Activated naive CD4-positive, alpha-beta T cell treated with Interleukin-2 at 50 U/mL for 16 hours (primary cell): ENCODE data around the gene RHBDL3.
"Not testable (repeated sequence)": the region's sequence is repeated elsewhere in the genome, so short reads cannot be mapped to it uniquely, and the experiment has no call there.

Source experiments
- DNase-seq: peaks from one replicate; pipeline ENCODE4 v3.0.0-alpha.2; 2020

RHBDL3 gene, protein sequence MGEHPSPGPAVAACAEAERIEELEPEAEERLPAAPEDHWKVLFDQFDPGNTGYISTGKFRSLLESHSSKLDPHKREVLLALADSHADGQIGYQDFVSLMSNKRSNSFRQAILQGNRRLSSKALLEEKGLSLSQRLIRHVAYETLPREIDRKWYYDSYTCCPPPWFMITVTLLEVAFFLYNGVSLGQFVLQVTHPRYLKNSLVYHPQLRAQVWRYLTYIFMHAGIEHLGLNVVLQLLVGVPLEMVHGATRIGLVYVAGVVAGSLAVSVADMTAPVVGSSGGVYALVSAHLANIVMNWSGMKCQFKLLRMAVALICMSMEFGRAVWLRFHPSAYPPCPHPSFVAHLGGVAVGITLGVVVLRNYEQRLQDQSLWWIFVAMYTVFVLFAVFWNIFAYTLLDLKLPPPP

DNA sequence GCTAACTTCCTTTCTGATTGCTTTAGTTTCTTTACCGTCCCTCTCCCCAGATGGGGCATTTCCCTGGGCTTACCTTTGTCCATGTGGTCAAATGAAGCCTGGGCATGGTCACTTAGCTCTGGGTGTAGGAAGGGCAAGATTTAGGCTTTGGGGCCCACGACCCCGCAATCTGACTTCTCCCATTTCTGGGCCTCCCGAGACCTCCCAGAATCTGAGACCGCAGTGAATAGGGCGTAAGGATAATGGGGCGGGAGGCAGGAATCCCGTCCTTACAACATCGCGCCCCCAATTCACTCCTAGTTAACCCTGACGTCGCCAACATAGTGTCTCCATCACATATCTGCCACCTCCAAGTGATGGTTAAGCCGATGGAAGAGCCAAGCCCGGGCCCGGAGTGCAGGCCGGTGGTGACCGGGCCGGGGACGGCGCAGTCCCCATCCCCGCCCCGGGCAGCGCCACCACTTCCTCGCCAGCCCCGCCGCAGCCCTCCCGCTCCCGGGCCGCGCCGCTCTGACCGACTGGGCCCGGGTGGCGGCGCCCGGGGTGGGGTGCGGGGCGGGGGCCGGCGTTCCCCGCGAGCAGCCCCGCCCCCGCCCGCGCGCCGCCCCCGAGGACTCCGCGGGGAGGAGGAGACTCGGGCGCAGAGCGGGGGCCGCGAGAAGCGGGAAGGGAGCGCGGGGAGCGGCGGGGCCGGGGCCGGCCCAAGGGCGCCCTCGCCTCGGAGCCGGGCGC lies at the start of gene RHBDL3:
Gene RHBDL3, plus strand, starts transcription at position 641 of the 732 bp plus-strand sequence. CDS start 358 bp downstream, outside the sequence.
- peak; percentile 19 for DNase-seq

DNA sequence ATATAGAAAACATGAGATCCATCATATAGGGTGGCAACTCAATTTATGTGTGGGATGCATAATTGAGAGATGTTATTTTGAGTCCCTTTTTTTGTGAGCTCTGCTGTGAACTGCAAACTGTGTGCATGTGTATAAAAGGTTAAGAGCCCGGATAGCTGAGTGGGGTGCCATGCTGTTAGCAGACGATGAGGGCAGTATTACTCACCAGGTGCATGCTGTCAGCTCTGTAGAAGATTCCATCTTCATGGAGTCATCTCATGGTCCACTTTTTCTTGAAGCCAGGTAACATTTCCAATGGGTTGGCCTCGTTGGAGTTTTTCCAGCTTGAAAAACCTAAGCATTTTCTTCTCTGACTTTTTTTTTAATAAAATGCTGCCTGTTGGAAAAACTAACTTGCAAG lies 43.0 kb upstream of the RHBDL3 start:
- DNase-seq = no peak

DNA sequence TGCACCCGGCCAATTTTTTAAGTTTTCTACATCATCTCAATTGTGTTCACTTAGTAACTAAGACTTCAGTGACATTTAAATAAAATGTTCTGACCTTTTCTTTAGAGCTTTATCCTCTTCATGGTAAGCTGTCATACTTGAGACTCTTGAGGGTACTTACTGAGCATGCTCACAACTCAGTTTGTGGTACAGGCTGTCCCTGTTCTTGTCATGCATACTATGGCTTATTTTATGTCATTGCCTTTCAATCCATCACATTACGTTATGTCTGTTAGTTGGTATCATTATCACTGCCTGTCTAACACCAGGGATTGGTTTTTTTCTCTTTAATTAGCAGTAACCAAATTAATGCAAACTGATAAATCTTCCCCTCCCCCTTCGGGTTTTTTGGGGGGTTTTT lies 41.9 kb upstream of the RHBDL3 start:
- no peak for DNase-seq

DNA sequence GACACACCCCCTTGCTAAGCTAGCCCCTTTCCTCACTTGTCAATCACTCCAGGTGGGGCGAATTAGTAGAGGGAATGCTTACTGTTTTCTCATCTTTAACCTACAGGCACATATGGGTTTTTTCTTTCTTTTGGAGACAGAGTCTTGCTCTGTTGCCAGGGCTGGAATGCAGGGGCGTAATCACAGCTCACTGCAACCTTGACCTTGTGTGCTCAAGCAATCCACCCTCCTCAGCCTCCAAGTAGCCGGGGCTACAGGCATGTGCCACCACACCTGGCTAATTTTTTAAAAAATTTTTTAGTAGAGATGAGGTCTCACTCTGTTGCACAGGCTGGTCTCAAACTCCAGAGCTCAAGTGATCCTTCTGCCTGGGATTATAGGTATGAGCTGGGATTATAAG lies 38.7 kb upstream of the RHBDL3 start:
- no peak for DNase-seq

DNA sequence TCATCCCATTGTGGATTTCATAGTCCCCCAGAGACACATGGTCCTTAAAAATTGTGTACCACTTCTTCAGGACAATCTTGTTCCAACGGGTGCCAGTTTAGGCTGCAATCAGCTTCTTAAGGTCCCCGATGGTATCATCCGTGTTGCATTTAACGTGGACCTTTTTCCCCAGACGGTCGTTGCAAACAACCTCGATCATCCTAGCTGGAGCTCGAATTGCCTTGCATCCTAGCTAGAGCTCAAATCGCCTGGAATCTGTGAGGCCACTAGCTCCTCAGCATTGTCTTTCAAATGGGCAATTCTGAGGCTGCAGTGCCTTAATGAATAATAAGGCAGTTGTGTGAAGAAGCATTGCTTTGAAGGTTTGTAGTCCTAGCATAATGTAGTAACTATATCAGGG lies 37.7 kb upstream of the RHBDL3 start:
- no peak for DNase-seq

DNA sequence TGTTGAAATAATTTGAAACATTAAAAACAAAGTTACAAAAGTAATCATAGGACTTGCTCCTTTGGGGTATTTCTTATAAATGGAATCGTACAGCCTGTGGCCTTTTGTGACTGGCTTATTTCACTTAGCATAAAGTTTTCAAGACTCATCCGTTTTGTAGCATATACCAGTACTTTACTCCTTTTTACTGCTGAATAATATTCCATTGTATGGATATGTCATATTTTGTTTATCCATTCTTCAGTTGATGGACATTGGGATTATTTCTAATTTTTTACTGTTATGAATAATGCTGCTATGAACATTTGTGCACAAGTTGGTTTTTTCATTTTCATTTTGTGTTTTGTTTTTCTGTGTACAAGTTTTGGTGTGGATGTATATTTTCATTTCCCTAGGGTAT lies 30.0 kb upstream of the RHBDL3 start:
- DNase-seq = no peak

DNA sequence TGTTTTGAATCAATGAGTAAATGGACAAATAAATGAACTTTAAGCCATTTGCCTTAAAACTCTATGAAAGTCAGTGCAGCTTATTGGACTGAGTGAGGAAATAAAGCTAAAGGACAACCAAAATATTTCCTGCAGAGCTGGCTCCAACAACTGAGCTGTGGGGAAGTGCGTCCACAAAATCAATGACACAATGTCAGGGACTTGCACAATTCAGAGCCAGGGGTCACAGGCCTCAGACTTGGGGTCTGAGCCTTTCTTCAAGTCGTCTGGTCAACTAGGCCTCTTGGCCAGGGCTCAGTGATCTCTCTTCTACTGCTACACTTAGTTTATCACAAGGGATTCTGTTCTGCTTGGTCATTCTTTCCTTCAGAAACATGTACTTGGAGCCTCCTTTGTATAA lies 26.2 kb upstream of the RHBDL3 start:
- no peak for DNase-seq

DNA sequence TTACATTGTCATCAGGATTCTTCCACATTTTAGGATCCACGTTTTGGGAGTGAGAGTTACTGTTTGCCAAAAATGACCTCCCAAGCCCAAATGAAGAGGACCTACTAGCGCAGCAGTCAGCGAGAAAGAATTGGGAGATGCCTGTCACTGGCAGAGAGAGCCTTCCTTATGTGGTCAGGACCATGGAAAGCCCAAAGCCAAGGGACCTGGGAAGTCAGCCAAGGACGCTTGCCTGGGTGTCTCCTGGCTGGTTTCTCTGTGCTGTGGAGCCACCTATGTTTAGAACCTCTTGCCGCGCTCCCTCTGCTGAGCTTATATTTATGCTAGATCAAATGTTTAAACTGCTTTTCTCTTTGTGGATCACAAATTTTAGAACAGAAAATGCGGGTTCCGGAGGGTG lies 24.9 kb upstream of the RHBDL3 start:
- no peak for DNase-seq

DNA sequence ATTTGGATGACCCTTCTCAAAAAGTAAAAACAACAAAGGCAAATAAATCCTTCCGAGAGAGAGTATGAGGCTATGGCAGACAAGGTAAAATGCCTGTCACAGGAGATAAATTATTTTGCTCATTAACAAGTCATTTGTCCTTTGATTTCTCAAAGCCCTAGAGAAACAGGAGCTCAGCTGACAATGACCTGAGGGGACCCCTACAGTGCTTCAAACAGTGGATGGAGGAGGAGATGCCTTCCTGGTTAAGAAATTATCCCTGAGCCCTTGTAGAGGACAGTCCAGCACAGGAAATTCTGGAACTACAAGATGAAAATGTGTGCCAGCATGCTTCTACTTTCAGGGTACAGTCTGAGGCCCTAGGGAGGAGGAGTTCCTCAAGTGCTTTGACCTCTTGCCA lies 24.0 kb upstream of the RHBDL3 start:
- no peak for DNase-seq

DNA sequence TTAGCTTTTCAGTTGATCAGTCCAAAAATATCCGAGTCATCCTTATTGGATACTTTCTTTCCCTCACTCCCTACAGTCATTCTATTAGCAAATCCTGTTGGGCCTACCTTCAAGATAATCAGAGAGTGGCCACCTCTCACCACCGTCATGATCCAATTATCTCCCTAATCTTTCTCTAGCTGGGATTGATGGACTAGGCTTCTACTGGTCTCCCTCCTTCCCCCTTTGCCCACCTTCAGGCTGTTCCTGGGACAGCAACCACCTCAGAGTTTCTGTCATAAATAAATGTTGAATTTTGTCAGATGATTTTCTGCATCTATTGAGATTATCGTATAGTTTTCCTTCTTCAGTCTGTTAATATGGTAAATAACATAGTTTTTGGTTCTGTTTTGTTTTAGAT lies 16.2 kb upstream of the RHBDL3 start:
- DNase-seq = no peak

DNA sequence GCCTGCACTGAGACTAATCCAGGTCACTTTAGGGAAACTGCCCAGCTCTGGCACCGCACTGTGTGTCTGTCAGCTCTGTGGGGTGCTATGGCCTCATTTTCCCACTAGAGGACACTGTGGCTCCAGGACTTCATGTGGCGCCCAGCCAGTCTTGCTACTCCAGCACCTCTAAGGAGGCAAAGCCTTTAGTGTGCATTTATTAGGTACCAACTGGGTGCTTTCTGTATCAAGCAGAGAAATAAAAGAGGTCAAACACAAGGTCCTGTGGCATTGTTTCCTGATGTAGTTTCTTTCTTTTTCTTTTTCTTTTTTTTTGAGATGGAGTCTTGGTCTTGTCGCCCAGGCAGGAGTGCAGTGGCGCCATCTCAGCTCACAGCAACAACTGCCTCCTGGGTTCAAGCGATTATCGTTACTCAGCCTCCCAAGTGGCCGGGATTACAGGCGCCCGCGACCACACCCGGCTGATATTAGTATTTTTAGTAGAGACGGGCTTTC lies 12.5 kb upstream of the RHBDL3 start:
- DNase-seq = peak; percentile 72

DNA sequence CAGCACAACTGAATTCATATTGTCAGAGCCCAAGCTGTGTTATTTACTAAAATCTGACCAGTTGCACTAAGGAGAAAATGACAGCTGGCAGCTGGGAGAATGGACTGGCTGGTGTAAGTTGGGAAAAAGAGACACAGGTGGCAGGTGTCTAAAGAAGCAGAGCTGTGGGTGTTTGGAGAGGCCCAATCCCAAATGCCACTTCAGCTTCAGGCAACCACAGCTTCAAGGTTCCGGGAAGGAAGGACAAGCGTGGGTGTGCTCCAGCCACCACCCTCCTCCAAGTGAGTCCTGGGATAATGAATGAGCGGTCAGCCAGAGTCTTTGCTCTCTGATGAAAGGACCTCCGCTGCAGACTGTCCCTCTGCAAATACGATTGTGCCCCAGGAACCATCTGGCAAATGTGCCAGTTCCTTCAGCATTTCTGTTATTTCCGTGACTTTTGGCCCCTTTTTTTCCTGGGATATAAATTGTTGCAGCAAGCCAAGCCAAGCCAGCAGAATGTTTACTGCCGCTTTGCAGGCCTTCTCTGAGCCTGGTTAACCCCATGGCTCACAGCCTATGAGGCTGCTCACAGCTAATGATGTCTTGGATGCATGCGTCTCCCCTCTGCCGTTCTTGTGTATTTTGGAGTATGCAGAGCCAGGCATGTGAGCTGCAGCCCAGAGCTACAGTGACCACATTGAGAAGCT lies 9.5 kb upstream of the RHBDL3 start:
- no peak for DNase-seq

DNA sequence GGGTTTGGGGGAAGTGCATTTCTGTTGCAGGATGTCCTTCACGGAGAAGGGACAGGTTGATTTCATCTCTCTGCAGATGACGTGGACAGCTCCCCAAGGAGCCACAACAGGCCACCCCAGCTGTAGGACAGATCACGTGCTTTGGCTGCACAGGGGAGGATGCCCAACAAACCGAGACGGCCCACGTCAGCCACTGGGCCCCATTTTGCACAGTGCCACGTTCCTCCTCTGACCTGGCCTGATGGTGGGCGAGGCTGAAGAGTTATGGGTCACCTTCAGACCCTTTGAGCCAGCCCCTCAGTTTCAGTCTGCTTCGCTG lies 9.0 kb upstream of the RHBDL3 start:
- DNase-seq = no peak

DNA sequence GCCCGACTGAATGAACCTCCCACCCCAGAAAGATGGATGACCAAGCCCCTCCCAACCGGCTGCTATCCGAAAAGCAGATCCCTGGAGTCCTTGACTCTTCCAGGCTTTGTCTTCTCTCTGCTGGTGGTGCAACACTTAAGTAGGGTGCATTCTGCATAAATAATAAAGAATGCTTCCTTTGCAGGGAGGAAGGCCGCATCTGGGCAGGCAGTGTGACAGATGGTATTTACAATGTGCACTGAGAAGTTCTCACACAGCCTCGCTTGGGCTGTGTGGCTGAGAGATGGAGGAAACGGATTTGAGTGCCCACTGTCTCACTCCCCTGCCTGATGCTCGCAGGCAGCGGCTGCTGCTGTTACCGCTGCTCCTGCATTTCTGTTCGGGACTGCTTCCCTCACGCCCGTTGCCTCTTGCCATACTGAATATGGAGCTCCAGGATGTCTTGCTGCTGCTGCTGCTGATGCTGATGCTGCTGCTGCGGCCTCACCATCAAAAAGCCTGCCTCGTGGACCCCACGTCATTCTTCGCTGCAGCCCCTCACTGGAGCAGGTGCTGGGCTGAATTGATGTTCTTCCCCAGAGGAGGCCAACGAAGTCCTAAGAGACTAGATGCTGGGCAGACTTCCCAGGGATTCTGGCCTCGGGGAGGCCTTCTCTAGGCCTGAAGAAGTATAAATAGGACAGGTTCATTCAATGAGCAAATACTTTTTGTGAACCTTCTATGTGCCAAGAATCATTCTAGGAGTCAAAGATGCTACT lies 7.1 kb upstream of the RHBDL3 start:
- DNase-seq = no peak

DNA sequence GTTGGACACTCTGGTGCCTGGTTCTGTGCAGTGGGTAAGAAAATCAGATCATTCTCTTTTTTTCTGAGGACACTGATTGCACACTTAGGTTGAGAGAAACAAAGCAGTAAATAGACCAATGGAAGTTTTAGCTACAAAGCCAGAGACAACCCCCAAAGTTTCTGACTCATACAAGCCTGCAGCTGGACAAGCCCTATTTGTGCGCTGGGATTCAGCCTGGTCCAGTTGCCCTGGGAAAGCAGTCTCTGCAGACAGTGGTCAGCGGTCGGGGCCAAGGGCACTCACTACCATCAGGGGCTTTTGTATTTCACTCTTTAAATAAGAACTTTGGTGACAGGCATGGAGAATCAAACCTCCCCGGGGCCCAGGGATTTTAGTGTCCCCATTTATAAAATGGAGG lies 6.0 kb upstream of the RHBDL3 start:
- no peak for DNase-seq

DNA sequence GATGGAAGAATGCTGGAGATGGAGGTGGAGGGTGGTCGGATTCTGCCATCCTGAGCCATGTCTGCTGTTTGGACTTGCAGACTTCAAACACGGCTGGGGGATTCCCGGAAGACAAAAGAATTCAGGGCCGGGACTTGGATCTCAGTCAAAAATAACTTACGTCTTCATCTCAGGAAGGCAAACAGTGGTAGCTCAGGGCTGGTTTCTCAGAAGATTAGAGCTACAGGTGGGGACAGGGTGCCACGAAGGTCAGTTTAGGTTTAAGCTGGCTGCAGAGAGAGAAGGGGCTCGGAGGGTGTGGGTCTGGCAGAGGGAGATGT lies 4.3 kb upstream of the RHBDL3 start:
- DNase-seq = no peak

DNA sequence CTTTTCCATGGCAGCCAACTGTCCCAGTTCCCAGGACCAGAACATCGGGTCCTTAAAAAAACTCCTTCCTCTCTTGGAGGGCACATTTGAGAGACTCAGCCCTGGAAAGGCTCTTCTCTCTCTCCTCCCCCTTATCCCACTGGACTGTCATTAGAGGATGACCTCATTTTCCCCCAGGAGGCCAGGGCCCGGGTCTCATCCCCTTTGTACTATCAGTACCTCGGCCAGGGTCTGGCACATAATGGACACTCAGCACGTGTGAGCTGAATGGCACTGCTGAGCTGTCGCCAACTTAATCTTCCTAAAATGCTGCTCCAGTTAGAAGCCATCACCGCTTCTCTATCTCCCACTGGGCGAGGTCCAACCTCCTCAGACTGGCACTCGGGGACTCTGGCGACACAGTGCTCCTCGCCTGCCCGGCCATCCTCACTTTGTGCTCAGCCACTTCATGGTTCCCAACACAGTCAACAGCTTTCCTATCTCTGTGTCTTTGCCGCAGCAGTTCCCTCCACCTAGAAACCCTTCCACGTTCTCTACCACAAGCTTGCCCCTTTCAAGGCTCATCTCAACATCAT lies 3.6 kb upstream of the RHBDL3 start:
- DNase-seq = no peak

DNA sequence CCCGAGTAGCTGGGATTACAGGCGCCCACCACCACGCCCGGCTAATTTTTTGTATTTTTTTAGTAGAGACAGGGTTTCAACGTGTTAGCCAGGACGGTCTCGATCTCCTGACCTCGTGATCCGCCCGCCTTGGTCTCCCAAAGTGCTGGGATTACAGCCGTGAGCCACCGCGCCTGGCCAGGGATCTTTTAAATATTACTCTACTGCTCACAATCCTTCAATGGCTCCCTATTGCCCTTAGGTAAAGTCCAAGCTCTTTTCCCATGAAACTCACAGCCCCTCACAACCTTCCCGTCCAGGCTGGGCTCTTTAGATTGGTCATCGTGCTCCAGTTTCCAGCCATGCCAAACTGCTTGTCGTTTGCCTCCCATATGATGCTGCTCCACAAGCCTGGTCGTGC lies 2.1 kb upstream of the RHBDL3 start:
- not testable (repeated sequence) for DNase-seq

DNA sequence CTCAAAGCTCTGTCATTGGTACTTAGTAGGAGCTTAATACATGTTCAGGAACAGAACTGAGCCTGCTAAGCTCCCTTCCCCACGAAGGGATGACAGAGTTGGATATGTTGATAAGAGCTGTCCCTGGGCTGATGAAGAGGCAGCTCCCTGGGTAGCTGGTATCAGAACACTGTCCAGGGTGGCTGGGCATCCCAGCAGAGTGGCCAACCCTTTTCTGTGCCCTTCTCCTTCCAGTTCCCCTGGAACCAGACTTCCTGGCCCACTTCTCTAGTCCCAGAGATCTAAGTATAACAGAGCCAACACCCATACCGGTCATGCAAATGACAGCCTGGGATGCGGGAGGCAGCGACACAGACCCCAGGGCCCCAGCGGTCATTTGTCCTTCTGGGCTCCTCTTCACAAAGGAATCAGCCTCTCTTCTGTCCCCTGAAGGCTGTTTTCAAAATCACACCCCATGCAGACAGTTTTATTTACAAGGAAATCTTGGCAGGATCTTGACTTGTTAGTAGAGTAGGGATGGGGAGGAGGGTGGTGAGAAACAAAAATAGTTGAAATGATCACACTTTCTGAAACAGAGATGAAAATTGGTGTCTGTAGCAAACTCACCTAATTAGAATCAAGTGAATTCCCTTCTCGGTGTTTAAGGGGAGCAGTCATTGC lies 1.4 kb upstream of the RHBDL3 start:
- DNase-seq = no peak

DNA sequence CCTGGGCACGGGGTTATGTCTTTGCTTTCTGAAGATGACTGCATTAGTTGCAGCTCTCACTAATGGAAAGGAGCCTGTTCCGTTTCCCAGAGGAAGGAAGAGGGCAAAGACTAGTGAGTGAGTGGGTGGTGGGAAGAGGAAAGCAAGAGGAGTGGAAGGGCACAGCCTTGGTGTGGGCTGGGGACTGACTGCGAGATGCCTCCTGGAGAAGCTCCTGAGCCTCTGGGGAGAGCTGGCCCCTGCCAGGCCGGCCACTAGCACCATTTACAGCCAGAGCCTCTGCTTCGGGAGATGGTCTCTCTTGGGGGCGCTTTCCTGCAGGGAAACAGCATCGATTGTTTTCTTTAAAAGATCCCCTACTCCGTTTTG lies 825 bp upstream of the RHBDL3 start:
- DNase-seq = no peak

DNA sequence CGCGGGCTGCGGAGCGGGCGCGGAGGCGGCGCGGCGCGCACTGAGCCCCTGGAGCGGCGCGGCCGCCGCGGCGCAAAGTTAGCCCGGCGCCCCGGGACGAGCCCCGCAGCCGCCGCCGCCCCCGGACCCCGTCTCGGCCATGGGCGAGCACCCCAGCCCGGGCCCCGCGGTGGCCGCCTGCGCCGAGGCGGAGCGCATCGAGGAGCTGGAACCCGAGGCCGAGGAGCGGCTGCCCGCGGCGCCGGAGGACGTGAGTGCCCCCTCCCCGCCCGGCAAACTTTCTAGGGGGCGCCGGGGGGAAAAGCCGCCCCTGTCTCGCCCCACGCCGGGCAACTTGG lies 388 bp downstream of the RHBDL3 start:
- no peak for DNase-seq
